NCI-H446 treated with DMSO at 0.1 percent for 48 hours (cell line): ENCODE measurements around the gene DPYSL5.

Source experiments
- DNase-seq: peaks from one replicate; lab custom pipeline; 2025; lab: John Stamatoyannopoulos, UW

The DPYSL5 gene

GRCh38 chr2:26846334-26847306 lies 1.3 kb upstream of the DPYSL5 start:
- DNase-seq, result peak; percentile 60

- DNase-seq, result no peak
Observed at GRCh38 chr2:26847307-26847654, 651 bp upstream of the DPYSL5 start.

GRCh38 chr2:26848336-26849055 lies 564 bp downstream of the DPYSL5 start:
- no peak for DNase-seq

- DNase-seq, result no peak
Observed at GRCh38 chr2:26849056-26849999, 1.4 kb downstream of the DPYSL5 start.

- no peak for DNase-seq
Observed at GRCh38 chr2:26850000-26850431, 2.1 kb downstream of the DPYSL5 start.

GRCh38 chr2:26850505-26850904 lies 2.6 kb downstream of the DPYSL5 start:
- no peak for DNase-seq

GRCh38 chr2:26852405-26853306 lies 4.7 kb downstream of the DPYSL5 start:
- no peak for DNase-seq

- DNase-seq, result no peak
Observed at GRCh38 chr2:26853751-26854150, 5.8 kb downstream of the DPYSL5 start.

- DNase-seq, result no peak
Observed at GRCh38 chr2:26854283-26854827, 6.4 kb downstream of the DPYSL5 start.

DNA sequence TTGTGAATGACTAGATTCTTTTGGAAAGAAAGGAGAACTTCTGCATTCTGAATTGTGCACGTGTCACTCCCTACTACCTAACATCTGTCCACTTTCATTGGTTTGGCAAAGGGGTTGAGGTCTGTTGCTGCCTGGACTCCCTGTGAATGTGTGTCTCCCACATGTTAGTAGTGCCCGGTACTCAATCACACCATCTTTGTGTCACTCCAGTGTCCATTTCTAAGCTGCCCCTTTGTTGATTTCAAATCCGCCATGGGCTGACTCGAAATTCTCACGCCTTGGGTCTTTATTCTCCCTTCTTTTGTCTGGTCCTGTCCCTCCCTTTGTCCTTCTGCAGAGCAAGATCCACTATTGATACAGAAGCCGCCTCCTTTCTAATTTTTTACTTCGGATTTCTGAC lies 7.5 kb downstream of the DPYSL5 start:
- no peak for DNase-seq

DNA sequence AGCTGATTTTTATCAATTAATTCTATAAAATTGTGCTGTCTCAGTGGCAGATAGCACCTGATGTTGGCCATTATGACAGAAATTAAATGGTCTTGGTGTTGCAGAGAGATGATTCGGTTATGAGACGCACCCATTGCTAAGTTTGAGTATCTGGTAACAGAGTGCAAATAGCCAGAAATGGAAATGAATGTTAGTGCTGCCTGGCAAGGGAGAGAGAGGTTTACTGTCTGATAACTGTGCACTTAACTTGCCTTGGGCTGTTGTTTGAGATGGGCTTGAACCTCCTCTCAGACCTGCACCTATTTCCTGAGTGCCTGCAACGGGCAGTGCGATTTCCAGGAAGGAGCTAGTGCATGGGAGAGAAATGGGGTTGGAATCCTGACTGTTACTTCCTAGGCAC lies 11.7 kb downstream of the DPYSL5 start:
- DNase-seq, result no peak

DNA sequence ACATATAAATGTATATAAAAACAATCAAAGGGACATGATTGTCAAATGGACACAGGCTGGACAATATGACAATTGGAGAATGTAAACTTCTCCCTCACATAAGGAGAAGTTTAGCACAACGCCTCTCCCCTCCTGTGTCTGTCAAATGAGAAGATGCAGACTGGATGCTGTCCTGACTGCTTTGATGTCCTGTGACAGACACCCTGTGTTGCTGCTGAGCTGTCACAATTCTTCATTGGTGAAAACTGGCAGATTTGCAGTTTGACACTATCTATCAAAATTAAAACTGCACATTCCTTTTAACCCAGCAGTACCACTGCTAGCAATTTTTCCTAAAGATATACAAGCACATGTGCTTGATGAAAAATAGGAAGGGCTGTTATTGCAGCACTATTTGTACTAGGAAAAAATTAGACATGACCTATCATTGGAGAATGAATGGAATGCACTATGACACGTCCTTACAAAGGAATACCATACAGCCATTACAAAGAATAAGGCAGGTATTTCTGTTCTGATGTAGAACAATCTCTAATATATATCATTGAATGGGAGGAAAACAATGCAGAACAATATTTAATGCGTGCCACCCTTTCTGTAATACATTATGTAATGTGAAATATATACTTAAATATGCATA lies 12.4 kb downstream of the DPYSL5 start:
- no peak for DNase-seq

- no peak for DNase-seq
Observed at GRCh38 chr2:26861610-26862224, 13.8 kb downstream of the DPYSL5 start.

DNA sequence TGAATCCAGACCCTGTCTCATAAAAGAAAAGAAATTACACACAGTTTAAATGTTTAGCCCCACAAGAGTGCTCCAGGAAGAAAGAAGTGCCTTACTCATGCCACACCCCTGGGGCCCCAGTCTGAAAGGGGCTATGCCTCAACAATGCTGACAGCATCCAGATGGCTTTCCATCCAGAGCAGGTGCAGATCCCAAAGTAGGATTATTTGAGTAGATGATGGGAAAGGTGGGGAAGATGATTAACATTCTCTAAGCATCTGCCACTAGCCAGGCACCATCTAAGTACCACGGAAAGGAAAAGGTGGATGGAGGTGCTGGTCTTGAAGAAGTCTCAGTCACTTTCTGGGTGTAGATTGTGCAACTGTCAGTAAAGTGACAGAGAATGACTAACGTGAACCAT lies 16.3 kb downstream of the DPYSL5 start:
- no peak for DNase-seq

DNA sequence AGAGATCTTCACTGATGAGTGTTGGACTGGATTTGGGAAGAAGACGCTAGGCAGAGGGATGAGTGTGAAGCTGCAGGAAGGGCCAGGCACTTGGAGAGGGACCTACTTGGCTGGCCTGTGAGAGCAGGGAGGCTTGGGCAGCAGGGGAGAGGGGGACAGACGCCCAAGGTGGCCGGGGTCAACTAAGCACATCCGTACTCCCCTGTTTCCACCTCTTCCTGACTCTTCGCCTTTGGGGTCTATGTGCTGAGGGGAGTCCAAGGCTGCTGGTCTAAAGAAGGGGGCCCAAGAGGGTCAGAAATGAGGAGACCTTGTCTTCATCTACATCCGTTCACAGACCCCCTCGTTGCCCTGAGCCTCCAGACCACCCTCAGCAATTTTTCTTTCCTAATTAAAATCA lies 16.7 kb downstream of the DPYSL5 start:
- no peak for DNase-seq

DNA sequence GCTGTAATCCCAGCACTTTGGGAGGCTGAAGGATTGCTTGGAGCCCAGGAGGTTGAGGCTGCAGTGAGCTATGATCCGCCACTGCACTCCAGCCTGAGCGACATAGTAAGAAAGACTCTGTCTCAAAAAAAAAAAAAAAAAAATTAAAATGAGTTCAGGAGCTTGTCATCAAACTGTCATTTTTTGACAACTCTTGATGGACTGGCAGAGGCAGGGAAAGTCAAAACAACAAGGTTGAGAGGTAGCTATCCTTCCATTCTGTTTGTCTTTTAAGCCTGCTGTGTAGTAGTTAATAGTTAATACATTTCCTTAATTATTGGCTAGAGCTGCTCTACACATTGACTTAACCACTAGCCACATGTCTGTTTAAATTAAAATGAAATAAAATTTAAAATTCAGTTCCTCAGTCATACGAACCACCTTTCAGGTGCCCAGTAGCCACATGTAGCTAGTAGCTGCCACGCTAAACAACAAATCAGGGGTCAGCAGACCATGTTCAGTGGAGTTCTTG lies 22.7 kb downstream of the DPYSL5 start:
- DNase-seq, result no peak

- DNase-seq, result no peak
Observed at GRCh38 chr2:26873286-26873983, 25.5 kb downstream of the DPYSL5 start.

DNA sequence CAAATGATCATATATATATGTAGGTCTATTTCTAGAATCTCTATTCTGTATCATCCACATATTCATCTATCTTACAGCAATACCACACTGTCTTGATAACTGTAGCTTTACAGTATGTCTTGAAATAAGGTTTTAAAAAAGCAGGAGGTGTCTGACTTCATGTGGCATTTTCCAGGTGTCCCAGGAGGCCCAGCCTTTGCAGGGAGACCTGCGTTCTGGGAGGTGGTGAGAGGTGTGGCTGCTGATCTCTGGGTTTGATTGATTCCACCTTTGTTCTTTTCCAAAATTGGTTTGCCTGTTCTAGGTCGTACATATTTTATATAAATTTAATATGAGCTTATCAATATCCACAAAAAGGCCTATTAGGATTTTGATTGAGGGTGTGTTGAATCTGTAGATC lies 26.6 kb downstream of the DPYSL5 start:
- DNase-seq, result no peak

DNA sequence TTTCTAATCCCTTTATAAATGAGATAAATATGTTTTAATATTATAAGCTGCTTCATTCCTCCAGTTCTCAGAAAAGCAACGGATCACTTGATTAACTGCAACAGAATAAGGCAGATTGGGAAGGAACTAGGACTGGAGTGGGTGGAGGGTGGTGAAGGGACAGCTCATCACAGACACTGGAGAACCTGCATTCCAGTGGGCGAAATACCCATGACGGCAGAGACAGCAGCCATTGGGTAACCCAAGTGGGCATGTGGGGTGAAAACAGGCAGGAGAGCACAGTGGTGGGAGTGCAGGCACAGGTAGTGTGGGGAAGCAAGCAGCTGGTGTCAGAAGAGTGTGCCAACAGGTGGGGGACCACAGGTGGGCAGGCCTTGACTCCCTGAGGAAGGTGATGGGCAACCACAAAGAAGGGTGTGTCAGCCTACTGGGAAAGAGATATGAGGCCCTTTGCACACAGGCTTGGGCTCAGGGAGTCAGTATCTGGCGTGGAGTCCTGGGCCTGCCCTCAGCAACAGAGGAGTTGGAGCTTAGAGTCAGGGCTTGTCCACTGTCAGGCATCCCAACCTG lies 27.2 kb downstream of the DPYSL5 start:
- DNase-seq, result no peak
